ENCODE results near the gene FBXL19.

FBXL19 gene

GRCh38 chr16:30951750-30952149, 28.4 kb downstream of the FBXL19 start:
- Histone ChIP-seq H3K4me1 (ENCODE audit: control insufficient read depth, insufficient read depth, low read length) (peaks cover 2% of the 10 kb centered on the region), H3K27me3 (ENCODE audit: control insufficient read depth, insufficient read depth, low read length) (peaks cover 5% of the 10 kb centered on the region), H3K4me3 (ENCODE audit: low read depth, low read length) (no peak overlapping the region), H3K9me3 (ENCODE audit: control insufficient read depth, insufficient read depth, low read length) (no peaks in the 10 kb centered on the region), H3K9ac (ENCODE audit: low read depth, low read length) (no peak overlapping the region), H3K36me3 (ENCODE audit: control insufficient read depth, insufficient read depth, low read length) (no peaks in the 10 kb centered on the region)

DNA sequence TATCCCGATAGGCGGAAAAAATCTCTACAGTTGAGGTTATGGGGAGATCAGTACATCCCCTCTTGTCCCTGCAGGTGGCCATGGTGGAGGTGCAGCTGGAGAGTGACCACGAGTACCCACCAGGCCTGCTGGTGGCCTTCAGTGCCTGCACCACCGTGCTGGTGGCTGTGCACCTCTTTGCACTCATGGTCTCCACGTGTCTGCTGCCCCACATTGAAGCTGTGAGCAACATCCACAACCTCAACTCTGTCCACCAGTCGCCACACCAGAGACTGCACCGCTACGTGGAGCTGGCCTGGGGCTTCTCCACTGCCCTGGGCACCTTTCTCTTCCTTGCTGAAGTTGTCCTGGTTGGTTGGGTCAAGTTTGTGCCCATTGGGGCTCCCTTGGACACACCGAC, 29.7 kb downstream of the FBXL19 start:
- peaks cover 5% of the 10 kb centered on the region for H3K27me3 ChIP-seq (ENCODE audit: control insufficient read depth, insufficient read depth, low read length)
- H3K4me3 ChIP-seq (ENCODE audit: low read depth, low read length), result no peak overlapping the region
- H3K9me3 ChIP-seq (ENCODE audit: control insufficient read depth, insufficient read depth, low read length), result no peaks in the 10 kb centered on the region
- peaks cover 2% of the 10 kb centered on the region for H3K4me1 ChIP-seq (ENCODE audit: control insufficient read depth, insufficient read depth, low read length)
- no peak overlapping the region for H3K9ac ChIP-seq (ENCODE audit: low read depth, low read length)
- no peaks in the 10 kb centered on the region for H3K36me3 ChIP-seq (ENCODE audit: control insufficient read depth, insufficient read depth, low read length)

DNA sequence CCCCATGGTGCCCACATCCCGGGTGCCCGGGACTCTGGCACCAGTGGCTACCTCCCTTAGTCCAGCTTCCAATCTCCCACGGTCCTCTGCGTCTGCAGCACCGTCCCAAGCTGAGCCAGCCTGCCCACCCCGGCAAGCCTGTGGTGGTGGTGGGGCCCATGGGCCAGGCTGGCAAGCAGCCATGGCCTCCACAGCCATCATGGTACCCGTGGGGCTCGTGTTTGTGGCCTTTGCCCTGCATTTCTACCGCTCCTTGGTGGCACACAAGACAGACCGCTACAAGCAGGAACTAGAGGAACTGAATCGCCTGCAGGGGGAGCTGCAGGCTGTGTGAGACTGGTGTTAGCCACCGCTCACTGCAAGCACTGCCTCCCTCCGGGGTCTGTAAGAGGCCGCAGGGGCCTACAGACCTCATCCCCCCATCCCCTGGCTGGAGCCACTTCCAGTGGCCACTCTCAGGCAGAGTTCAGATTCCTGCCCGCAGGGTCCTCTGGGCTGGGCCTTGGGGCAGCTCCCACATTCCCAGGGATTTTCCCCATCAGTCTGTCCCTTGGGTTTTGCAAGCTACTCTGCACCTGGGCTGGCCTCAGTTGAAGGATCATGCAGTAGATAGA, 30.2 kb downstream of the FBXL19 start:
- Histone ChIP-seq H3K4me1 (ENCODE audit: control insufficient read depth, insufficient read depth, low read length) (peaks cover 2% of the 10 kb centered on the region), H3K9ac (ENCODE audit: low read depth, low read length) (no peak overlapping the region), H3K9me3 (ENCODE audit: control insufficient read depth, insufficient read depth, low read length) (no peaks in the 10 kb centered on the region), H3K36me3 (ENCODE audit: control insufficient read depth, insufficient read depth, low read length) (no peaks in the 10 kb centered on the region), H3K4me3 (ENCODE audit: low read depth, low read length) (no peak overlapping the region), H3K27me3 (ENCODE audit: control insufficient read depth, insufficient read depth, low read length) (peaks cover 5% of the 10 kb centered on the region)

- Histone ChIP-seq H3K9ac (ENCODE audit: low read depth, low read length) (no peak overlapping the region), H3K9me3 (ENCODE audit: control insufficient read depth, insufficient read depth, low read length) (no peaks in the 10 kb centered on the region), H3K36me3 (ENCODE audit: control insufficient read depth, insufficient read depth, low read length) (peaks cover 3% of the 10 kb centered on the region), H3K4me3 (ENCODE audit: low read depth, low read length) (no peak overlapping the region), H3K4me1 (ENCODE audit: control insufficient read depth, insufficient read depth, low read length) (peaks cover 4% of the 10 kb centered on the region), H3K27me3 (ENCODE audit: control insufficient read depth, insufficient read depth, low read length) (peaks cover 3% of the 10 kb centered on the region)
Measured at GRCh38 chr16:30954993-30955392, 31.6 kb downstream of the FBXL19 start.

GRCh38 chr16:30956601-30957455, 33.5 kb downstream of the FBXL19 start:
- Histone ChIP-seq H3K36me3 (ENCODE audit: control insufficient read depth, insufficient read depth, low read length) (peaks cover 21% of the 10 kb centered on the region), H3K9me3 (ENCODE audit: control insufficient read depth, insufficient read depth, low read length) (no peaks in the 10 kb centered on the region), H3K4me1 (ENCODE audit: control insufficient read depth, insufficient read depth, low read length) (peaks cover 4% of the 10 kb centered on the region), H3K27me3 (ENCODE audit: control insufficient read depth, insufficient read depth, low read length) (peaks cover 3% of the 10 kb centered on the region), H3K9ac (ENCODE audit: low read depth, low read length) (peak overlapping the region; percentile 99), H3K4me3 (ENCODE audit: low read depth, low read length) (peak overlapping the region; percentile 95)

DNA sequence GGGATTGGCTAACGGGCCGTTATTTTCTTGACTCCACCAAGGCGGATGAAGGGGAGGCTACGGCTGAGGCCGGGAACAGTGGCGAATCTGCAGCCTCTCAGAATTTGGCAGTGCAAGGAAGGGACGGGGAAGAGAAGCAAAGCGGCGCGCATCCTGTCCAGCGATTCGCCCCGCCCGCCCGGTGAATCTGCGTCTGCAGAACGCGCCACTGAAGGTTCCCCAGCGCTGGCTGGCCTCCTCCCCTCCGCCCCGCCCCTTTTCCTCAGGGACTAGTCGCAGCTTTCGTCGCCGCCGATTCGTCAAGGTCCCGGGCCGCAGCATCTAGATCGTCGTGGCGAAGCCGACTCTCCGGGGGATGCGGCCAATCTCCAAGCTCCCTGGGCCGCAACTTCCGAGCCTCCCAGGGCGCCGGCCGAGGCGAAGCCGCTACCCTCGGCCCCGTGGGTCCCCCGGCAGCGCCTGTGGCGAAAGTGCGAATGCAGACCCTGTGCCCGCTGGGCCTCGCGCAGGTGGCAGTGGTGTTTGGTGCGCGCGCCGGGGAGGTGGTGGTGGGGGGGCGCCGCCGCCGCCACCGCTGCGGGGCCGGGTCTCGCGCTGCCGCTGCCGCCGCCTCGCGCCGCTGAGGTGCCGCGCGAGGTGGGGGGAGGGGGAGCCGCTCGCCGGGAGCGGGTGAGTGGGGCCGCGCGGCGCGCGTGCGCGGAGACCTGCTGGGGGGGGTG, 34.2 kb downstream of the FBXL19 start, which contains the start of gene SETD1A:
TSS of gene SETD1A (plus strand) at position 299 of the 719 bp plus-strand sequence. CDS start 978 bp downstream, outside the sequence.
- H3K9ac ChIP-seq (ENCODE audit: low read depth, low read length), result peak within 1 kb of the TSS; percentile 99
- H3K36me3 ChIP-seq (ENCODE audit: control insufficient read depth, insufficient read depth, low read length), result peaks cover 22% of the 10 kb centered on the region

DNA sequence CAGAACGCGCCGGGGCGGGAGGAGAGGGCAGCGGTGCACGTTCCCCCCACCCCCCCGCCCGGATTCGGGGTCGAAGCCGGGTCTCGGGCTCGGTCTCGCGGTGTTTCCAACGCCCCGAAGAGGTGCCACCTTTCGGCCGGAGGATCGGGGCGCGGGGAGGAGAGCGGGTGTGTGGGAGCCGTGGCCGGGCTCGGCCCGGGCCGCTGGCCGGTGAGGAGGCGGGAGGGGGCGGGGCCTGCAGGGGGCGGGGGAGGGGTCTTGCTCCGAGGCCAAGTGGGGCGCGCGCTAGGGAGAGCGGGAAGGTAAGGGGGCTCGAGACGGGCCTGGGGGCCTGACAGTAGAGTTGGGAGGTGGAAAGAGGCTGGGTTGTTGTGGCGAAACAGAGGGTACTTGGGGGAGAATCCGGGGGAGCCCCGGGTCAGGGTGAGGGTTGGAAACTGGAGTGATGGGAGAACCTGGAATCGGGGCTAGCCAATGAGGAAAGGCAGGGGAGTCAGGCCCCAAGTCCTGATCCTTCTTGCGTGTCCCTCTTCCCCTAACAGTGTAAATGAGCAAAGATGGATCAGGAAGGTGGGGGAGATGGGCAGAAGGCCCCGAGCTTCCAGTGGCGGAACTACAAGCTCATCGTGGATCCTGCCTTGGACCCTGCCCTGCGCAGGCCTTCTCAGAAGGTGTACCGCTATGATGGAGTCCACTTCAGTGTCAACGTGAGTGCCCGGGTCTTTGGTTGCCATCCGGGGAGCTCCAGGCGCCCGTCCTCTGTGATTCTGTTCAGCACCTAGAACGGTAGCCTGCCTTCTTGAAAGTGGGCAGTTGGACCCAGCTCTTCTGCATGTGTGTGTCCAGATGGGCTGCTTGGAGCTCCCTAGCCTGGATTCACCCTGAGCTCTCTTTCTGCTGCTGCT, 35.1 kb downstream of the FBXL19 start:
- Histone ChIP-seq H3K4me3 (ENCODE audit: low read depth, low read length) (peak overlapping the region; percentile 95), H3K27me3 (ENCODE audit: control insufficient read depth, insufficient read depth, low read length) (peaks cover 3% of the 10 kb centered on the region), H3K9me3 (ENCODE audit: control insufficient read depth, insufficient read depth, low read length) (no peaks in the 10 kb centered on the region), H3K4me1 (ENCODE audit: control insufficient read depth, insufficient read depth, low read length) (peaks cover 4% of the 10 kb centered on the region), H3K9ac (ENCODE audit: low read depth, low read length) (peak overlapping the region; percentile 83), H3K36me3 (ENCODE audit: control insufficient read depth, insufficient read depth, low read length) (peaks cover 28% of the 10 kb centered on the region)

More for the DNA sequence above, 34.2 kb downstream of the FBXL19 start, which contains the start of gene SETD1A:
- Histone ChIP-seq H3K9me3 (ENCODE audit: control insufficient read depth, insufficient read depth, low read length) (no peaks in the 10 kb centered on the region), H3K4me1 (ENCODE audit: control insufficient read depth, insufficient read depth, low read length) (peaks cover 4% of the 10 kb centered on the region), H3K27me3 (ENCODE audit: control insufficient read depth, insufficient read depth, low read length) (peaks cover 3% of the 10 kb centered on the region), H3K4me3 (ENCODE audit: low read depth, low read length) (peak within 1 kb of the TSS; percentile 95)

GRCh38 chr16:30961384-30961783, 38.0 kb downstream of the FBXL19 start:
- Histone ChIP-seq H3K36me3 (ENCODE audit: control insufficient read depth, insufficient read depth, low read length) (peaks cover 52% of the 10 kb centered on the region), H3K4me3 (ENCODE audit: low read depth, low read length) (no peak overlapping the region), H3K9ac (ENCODE audit: low read depth, low read length) (no peak overlapping the region), H3K9me3 (ENCODE audit: control insufficient read depth, insufficient read depth, low read length) (no peaks in the 10 kb centered on the region), H3K4me1 (ENCODE audit: control insufficient read depth, insufficient read depth, low read length) (peaks cover 2% of the 10 kb centered on the region), H3K27me3 (ENCODE audit: control insufficient read depth, insufficient read depth, low read length) (no peaks in the 10 kb centered on the region)

DNA sequence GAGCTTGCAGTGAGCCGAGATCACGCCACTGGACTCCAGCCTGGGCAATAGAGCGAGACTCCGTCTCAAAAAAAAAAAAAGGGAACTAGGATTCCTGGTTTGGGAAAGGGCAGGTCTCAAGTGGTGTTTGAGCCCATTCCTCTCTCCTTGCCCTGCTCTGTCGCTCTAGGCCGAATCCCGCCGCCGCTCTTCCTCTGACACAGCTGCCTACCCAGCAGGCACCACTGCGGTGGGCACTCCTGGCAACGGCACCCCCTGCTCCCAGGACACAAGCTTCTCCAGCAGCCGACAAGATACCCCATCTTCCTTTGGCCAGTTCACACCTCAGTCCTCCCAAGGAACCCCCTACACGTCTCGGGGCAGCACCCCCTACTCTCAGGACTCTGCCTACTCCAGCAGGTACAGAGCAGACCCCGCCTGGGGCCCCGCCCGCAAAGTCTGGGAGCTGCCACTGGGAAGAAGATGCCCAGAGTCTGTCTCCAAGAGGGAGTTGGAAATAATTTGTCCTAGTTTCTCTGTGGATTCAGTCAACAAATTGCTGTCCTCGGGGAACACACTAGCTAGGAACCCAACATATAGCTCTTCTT, 40.6 kb downstream of the FBXL19 start:
- Histone ChIP-seq H3K4me3 (ENCODE audit: low read depth, low read length) (no peak overlapping the region), H3K4me1 (ENCODE audit: control insufficient read depth, insufficient read depth, low read length) (no peaks in the 10 kb centered on the region), H3K9ac (ENCODE audit: low read depth, low read length) (no peak overlapping the region), H3K36me3 (ENCODE audit: control insufficient read depth, insufficient read depth, low read length) (peaks cover 66% of the 10 kb centered on the region), H3K9me3 (ENCODE audit: control insufficient read depth, insufficient read depth, low read length) (no peaks in the 10 kb centered on the region), H3K27me3 (ENCODE audit: control insufficient read depth, insufficient read depth, low read length) (no peaks in the 10 kb centered on the region)

- H3K4me3 ChIP-seq (ENCODE audit: low read depth, low read length), result no peak overlapping the region
- H3K36me3 ChIP-seq (ENCODE audit: control insufficient read depth, insufficient read depth, low read length), result peaks cover 72% of the 10 kb centered on the region
- H3K4me1 ChIP-seq (ENCODE audit: control insufficient read depth, insufficient read depth, low read length), result no peaks in the 10 kb centered on the region
- H3K27me3 ChIP-seq (ENCODE audit: control insufficient read depth, insufficient read depth, low read length), result no peaks in the 10 kb centered on the region
- H3K9me3 ChIP-seq (ENCODE audit: control insufficient read depth, insufficient read depth, low read length), result no peaks in the 10 kb centered on the region
- H3K9ac ChIP-seq (ENCODE audit: low read depth, low read length), result no peak overlapping the region
Measured at GRCh38 chr16:30964574-30965226, 41.3 kb downstream of the FBXL19 start.

Measured in iPS-15b (cell line).